K562 treated with DMSO at 1 percent for 12 hours (cell line): Measurements from ENCODE around the gene DCAF4L1. TPM values are rescaled to one million over a fixed set of nuclear protein-coding genes. Genes with fewer than 3 reads are reported as not detected.

Experiments
- total RNA-seq: library from RNA; unstranded; fragments of 300-600 nt; gene quantifications from 2 replicates; pipeline ENCODE4 v1.2.3, GENCODE V29; 2022; ENCODE audit not compliant: insufficient read depth

DCAF4L1 gene, protein sequence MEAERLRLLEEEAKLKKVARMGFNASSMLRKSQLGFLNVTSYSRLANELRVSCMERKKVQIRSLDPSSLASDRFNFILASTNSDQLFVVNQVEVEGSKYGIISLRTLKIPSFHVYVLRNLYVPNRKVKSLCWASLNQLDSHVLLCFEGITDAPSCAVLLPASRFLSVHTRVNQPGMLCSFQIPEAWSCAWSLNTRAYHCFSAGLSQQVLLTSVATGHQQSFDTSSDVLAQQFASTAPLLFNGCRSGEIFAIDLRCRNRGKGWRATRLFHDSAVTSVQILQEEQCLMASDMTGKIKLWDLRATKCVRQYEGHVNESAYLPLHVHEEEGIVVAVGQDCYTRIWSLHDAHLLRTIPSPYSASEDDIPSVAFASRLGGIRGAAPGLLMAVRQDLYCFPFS
- total RNA-seq: 0.36 TPM in 1 of 2 replicates, not detected in the other

GRCh38 chr4:41981456-41981855 lies at the start of gene DCAF4L1:
Gene DCAF4L1, plus strand, starts transcription at chr4:41981756. Its CDS starts 37 bp downstream, at chr4:41981793.

GRCh38 chr4:41934901-41935651 lies 46.5 kb upstream of the DCAF4L1 start, which contains the start of gene TMEM33:
Gene TMEM33, plus strand, starts transcription at chr4:41935429. Its CDS starts 56 bp downstream, at chr4:41935485.

GRCh38 chr4:41990365-41991111 lies 9.0 kb downstream of the DCAF4L1 start, which contains the start of gene SLC30A9:
Gene SLC30A9, plus strand, starts transcription at chr4:41990530. Its CDS starts 122 bp downstream, at chr4:41990652.

Other genes starting within 250 kb of the DCAF4L1 start
- not detected in 2 replicates for gene PHOX2B, start 233.0 kb upstream of the DCAF4L1 start, total RNA-seq
- 16.1 and 41.4 TPM in 2 replicates for gene TMEM33, start 46.3 kb upstream of the DCAF4L1 start, total RNA-seq
- 10.2 and 36.8 TPM in 2 replicates for gene SLC30A9, start 8.8 kb downstream of the DCAF4L1 start, total RNA-seq
- not detected in 2 replicates for gene BEND4, start 170.9 kb downstream of the DCAF4L1 start, total RNA-seq